GM19351 (cell line): Measurements from ENCODE around the gene RBFOX2.
"Not testable (repeated sequence)": the region's sequence is repeated elsewhere in the genome, so short reads cannot be mapped to it uniquely, and the experiment has no call there.

ENCODE experiments used
- ATAC-seq: cut with Tn5 transposase; IDR thresholded peaks from one replicate; pipeline ENCODE4 v1.9.1; 2021; ENCODE audit warnings: mild to moderate bottlenecking, moderate library complexity; ENCODE audit not compliant: unreplicated experiment

RBFOX2 gene

DNA sequence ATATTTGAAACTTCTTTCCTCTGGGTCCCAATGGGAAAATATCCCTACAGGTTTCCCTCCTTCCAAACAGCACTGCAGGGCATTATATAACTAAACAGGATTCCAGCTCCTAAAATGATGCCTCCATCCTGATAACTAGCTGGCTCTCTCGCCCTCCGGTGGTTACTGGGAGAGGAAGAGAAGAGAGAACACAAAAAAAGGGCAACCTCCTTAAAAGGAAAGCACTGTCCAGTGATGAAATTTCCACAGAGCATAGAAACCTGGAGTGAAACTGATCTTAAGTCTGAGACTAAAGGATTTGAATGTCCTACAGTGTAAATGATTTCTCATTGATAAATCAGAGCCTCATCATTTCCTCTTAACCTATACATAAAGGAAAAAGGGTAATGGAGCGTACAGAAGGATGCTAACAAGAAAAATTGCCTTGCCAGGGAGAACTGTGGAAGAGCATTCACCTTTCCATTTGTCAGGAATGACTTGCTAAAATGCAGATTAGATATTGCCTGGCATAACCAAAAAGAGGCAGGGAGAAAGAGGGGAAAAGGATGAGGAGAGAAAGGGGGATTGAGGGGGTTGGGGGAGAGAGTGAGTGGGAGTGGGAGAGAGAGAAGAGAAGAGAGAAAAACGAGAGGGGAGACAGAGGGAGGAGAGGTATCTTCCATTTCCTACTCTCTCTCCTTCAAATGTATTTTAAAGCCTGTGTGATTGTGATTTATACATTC, 189.6 kb downstream of the RBFOX2 start:
- no peak for ATAC-seq

- no peak for ATAC-seq
These were observed 191.4 kb downstream of the RBFOX2 start for GRCh38 chr22:35837101-35837727.

- ATAC-seq: no peak
These were observed 192.5 kb downstream of the RBFOX2 start for GRCh38 chr22:35835998-35836691.

DNA sequence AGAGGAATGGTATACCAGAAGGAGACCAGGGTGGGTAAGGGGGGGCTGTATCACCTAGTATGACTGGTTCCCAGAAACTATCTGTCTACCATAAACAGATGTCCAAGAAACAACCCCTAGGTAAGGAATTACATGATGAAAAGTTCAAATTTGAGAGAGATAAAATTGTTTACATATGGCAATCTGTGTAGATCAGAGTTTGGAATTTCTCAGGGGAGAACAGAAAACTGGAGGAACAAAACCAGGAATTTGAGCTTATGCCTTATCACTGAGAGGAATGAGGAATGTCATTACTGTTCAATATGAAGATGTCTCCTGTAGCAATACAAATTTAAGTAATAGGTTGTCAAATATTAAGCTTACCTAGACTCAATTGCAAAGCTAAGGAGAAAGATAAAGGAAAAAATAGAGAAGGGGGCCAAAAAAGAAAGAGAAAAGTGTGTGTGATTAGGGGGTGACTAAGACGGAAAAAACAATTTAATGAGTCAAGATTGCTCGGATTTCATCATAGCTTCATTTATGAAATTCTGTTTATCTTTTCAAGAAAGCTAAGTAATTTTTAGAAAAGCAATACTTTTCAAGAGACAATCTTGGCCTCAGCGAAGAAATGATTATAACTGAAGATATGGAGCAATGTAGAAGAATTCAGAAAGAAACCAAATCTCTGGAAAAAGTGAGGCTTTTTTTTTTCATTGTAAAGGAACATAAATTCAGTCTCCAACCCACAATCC, 193.2 kb downstream of the RBFOX2 start:
- no peak for ATAC-seq

GRCh38 chr22:35834061-35834460, 194.6 kb downstream of the RBFOX2 start:
- ATAC-seq: no peak

DNA sequence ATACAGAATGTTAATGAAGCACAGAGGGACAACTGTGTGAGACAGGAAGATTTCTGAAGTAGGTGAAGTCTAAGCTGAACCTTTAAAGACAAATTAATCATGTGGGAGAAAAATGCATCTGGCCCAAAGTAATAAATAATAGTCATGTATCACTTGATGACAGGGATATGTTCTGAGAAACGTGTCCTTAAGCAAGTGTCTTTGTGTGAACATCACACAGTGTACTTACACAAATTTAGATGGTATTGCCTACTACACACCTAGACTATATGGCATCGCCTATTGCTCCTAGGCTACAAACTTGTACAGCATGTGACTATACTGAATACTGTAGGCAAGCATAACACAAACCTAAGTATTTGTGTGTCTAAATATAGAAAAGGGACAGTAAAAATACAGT, 198.3 kb downstream of the RBFOX2 start:
- no peak for ATAC-seq

DNA sequence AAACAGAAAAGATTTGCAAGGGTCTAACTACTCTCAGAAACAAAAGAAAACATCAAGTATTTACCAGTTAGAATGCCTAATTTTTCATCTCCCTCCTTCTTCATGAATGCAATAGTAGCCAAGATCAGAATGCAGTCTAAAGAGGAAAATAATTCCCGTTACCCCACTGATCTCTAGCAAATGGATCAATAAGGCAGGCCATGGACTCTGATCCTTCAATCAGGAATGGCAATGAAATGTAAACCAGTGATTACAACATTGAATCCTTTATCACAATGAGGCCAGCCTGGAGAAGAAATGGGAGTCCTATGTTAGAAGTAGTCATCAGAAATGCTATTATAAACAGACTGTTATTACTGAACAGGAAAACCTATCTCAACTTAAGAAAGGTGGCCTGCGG, 204.4 kb downstream of the RBFOX2 start:
- no peak for ATAC-seq

DNA sequence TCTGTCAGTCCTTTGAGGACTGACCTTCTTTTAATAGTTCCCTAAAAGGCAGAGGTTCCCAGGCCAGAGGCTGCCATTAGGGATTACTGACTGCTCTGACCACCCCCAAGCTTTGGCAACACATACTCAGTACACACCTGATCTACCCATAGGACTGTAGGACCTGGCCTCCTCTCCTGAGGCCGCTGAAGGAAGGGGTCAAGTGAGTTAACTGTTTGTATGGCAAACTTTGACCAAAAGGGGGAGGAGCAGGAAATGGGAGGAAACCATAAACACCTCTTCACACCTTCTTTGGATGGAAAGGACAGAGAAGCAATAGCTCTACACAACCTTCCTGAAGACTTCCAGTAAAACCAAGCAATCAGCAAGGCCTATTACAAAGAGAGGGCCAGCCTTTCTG, 207.0 kb downstream of the RBFOX2 start:
- no peak for ATAC-seq

GRCh38 chr22:35819421-35819820, 209.2 kb downstream of the RBFOX2 start:
- ATAC-seq: no peak

GRCh38 chr22:35818897-35819296, 209.7 kb downstream of the RBFOX2 start:
- no peak for ATAC-seq

- no peak for ATAC-seq
These were observed 216.0 kb downstream of the RBFOX2 start for GRCh38 chr22:35812600-35812999.

DNA sequence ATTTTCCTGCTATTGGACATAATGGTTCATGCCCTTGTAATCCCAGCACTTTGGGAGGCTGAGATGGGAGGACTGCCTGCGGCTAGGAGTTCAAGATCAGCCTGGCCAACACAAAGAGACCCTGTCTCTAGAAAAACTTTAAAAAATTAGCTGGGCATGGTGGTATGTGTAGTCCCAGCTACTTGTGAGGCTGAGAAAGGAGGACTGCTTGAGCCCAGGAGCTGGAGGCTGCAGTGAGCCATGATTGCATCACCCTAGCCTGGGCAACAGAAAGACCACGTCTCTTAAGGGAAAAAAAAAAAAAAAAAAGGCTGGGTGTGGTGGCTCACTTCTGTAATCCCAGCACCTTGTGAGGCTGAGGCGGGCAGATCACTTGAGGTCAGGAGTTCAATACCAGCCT, 217.0 kb downstream of the RBFOX2 start:
- no peak for ATAC-seq

- ATAC-seq: no peak
These were observed 218.8 kb downstream of the RBFOX2 start for GRCh38 chr22:35809816-35810215.

- no peak for ATAC-seq
These were observed 220.2 kb downstream of the RBFOX2 start for GRCh38 chr22:35808377-35808776.

- ATAC-seq: not testable (repeated sequence)
These were observed 222.0 kb downstream of the RBFOX2 start for GRCh38 chr22:35806668-35807067.

DNA sequence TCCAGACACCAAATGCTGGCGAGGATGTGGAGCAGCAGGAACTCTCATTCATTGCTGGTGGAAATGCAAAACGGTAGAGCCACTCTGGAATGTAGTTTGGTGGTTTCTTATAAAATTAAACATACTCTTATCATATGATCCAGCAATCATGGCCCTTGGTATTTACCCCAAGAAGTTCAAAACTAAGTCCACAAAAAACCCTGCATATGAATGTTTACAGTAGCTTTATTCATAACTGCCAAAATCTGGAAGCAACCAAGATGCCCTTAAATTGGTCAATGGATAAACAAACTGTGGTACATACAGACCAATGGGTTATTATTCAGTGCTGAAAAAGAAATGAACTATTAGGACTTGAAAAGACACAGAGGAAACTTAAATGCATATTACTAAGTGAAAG, 223.2 kb downstream of the RBFOX2 start:
- no peak for ATAC-seq

DNA sequence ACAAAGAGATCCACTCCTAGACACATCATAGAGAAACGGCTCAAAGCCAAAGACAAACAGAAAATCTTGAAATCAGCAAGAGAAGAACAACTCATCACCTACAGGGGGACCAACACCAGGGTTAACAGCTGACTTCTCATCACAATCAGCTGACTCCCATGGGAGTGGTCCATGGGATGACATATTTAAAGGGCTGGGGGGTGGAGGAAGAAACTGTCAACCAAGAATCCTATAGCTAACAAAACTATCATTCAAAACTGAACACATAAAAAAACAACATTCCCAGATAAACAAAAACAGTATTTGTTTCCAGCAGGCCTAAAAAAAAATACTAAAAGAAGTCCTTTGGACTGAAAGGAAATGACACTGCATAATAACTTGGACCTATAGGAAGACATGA, 224.2 kb downstream of the RBFOX2 start:
- ATAC-seq: no peak

- ATAC-seq: no peak
These were observed 225.7 kb downstream of the RBFOX2 start for GRCh38 chr22:35802885-35803284.

DNA sequence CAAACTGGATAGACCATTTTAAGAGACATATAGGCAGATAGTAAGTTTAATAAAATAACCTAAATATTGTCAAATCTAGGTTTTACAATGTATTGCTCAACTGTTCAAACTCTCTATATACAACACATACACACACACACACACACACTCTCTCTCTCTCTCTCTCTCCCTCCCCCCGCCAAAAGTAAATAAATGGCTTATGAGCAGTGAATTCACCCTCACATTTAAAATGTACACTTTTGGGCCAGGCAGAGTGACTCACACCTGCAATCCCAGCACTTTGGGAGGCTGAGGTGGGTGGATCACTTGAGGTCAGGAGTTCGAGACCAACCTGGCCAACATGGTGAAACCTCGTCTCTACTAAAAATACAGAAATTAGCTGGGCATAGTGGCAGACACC, 227.3 kb downstream of the RBFOX2 start:
- ATAC-seq: not testable (repeated sequence)

DNA sequence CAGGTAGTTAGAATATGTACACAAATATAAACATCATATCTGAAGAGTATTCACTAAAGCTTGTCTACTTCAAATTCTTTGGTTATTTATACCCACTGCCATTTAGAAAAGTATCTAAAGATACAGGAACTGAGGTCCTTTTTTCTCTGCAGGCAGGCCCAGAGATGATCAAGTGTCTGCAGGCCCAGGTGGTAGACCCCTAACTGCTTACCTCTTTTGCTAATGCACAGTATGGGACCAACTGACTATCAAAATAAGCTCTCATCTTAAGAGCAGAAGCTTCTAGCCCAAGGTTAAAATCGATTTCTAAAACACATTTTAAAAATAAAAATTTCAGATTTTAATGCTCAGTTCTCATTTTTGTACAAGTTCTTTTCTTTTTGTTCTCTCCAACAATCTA, 229.5 kb downstream of the RBFOX2 start:
- no peak for ATAC-seq

DNA sequence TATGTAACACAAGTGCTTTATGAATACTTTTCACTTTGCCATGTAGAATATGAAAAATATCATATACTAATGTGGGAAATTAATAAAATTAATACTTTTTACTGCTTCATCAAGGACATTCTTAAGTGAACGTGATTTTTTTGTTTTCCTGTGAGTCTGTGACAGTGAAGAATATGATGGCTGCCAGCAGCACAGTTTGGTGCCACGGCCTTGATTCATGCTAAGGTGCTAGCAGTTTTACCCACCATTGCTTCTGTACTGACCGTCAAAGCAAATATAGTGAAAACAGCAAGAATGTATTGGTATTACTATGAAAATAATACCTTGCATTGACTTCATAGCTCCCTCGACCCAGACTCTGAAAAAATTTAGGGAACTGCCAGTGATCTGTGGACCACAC, 231.2 kb downstream of the RBFOX2 start:
- no peak for ATAC-seq
